ENCODE measurements around the gene ELMOD3. TPM values are rescaled to one million over a fixed set of nuclear protein-coding genes. Genes with fewer than 3 reads are reported as not detected.

ELMOD3 gene
- total and polyA plus RNA-seq, 9 of the 15 experiments (the other 6 are each of a cell fraction or from before 2014, with no cell fraction given) = 2.7 to 18.7 (median 11.6) TPM

DNA sequence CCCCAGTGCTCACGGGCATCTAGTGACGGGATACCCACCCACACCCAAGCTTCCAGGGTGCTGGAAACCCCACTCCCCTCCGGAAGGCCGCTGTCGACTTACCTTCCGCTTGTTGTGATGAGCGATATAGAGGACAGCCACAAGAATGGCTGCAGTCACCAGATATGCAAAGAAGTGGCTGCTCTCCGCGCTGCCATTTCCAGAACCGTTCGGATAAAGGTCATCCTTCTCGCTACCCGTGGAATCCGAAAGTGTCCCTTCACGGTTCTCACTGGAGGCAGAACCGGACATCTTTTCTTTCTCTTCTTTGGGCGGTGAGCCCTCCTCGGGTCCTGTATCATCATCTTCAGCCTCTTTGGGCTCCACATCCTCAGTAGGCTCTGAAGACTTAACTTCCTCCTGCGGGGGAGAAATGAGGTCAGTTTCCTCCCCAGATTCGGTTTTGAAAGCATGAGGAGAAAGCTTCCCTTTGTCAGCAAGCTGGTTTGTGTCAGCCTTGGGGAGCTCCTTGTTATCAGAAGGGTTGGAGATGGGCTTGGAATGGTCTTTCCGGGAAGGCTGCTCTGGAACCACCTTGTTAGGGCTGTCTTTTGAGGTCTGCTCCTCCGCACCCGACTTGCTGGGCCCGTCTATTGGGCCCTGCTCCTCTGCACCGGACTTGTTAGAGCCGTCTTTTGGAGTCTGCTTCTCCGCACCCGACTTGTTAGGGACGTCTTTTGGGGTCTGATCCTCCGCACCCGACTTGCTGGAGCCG is 28.0 kb upstream of the ELMOD3 start (continued):
- TF ChIP-seq, protein P1, sequence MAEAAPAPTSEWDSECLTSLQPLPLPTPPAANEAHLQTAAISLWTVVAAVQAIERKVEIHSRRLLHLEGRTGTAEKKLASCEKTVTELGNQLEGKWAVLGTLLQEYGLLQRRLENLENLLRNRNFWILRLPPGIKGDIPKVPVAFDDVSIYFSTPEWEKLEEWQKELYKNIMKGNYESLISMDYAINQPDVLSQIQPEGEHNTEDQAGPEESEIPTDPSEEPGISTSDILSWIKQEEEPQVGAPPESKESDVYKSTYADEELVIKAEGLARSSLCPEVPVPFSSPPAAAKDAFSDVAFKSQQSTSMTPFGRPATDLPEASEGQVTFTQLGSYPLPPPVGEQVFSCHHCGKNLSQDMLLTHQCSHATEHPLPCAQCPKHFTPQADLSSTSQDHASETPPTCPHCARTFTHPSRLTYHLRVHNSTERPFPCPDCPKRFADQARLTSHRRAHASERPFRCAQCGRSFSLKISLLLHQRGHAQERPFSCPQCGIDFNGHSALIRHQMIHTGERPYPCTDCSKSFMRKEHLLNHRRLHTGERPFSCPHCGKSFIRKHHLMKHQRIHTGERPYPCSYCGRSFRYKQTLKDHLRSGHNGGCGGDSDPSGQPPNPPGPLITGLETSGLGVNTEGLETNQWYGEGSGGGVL (CRISPR knock-in tag; IDR thresholded peaks at IDR 0.05) = no peak
- TF ChIP-seq MYBL2 (IDR thresholded peaks at IDR 0.05; ENCODE audit: low read depth) = no peak
- no peak for TF ChIP-seq MYBL2 (CRISPR knock-in tag; IDR thresholded peaks at IDR 0.05; ENCODE audit: borderline replicate concordance)
- TF ChIP-seq THAP7 (CRISPR knock-in tag; IDR thresholded peaks at IDR 0.05) = no peak
- no peak for TF ChIP-seq CCAR2 (IDR thresholded peaks at IDR 0.05; ENCODE audit: low read depth, low read length)
- TF ChIP-seq ZKSCAN8 (CRISPR knock-in tag; IDR thresholded peaks at IDR 0.05) = no peak
- TF ChIP-seq, protein P2, sequence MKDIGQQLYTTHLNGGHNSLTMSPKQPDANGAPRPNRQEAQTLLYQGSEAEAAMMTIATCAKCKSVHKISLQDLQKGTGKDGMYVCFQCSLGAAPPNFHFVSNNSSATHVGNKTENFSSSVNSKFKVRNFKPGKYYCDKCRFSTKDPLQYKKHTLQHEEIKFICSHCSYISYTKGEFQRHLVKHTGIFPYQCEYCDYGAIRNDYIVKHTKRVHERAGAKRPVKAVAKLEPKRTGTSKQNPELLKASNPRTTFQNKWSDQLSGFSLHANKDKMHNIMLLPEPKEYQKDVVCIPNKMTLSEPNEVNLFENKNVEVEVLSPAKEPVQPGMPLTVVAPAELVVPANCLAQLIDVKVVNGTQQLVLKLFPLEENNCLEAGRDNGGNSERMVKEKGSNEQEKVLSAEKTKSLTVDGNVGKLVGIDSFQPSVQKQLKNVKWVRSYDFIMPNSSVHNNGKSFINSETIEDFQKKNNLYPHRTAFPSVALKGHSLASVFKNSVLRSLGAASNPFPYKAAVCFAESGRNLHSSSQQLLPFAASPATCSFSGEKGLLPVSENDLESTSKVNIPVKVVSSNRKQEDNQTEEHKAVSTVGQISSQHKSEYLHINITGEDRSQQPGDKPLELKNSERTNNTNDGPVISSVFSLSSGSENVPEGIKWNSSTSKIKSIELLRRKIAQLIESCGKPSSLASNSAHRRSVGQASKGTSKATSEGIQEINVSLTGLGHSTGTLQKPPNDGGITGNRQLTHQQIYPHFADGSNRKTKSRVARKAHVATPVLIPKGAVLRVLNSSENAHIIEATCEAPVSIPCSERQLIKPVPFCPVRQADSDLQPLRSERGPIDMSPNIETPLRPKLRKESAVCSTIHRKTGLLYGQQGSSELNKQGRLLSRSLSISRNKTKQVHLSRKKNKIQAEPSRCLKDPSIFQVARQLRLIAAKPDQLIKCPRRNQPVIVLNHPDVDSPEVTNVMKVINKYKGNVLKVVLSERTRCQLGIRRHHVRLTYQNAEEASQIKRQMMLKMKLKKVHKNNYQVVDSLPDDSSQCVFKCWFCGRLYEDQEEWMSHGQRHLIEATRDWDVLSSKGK (CRISPR knock-in tag; IDR thresholded peaks at IDR 0.05) = no peak
- no peak for TF ChIP-seq IRF9 (tag; IDR thresholded peaks at IDR 0.05)
- no peak for TF ChIP-seq POLR2H (tag; IDR thresholded peaks at IDR 0.05; ENCODE audit: low read depth)
- TF ChIP-seq ZNF436 (CRISPR knock-in tag; IDR thresholded peaks at IDR 0.05) = no peak
- 0 out of 2 replicates have a peak, but pooled peaks have one; percentile 29 for TF ChIP-seq ZNF407 (IDR thresholded peaks at IDR 0.05; ENCODE audit: low read depth)

All from K562 (cell line).